Ascending aorta (tissue), 2 donors: ENCODE data around the gene YARS2. TPM values are rescaled to one million over a fixed set of nuclear protein-coding genes. Genes with fewer than 3 reads are reported as not detected.

Experiments used
- DNase-seq, 2 donors: peaks; one replicate each; pipeline ENCODE4 v3.0.0-alpha.2; 2019; ENCODE audit warnings: low spot score in 2 of 2
- H3K27ac ChIP-seq, 2 donors: fragments of 200-600 bp; sonication (generic); one replicate each; pipeline ENCODE4 v1.5.1; 2016 to 2017; ENCODE audit warnings: mild to moderate bottlenecking in 1 of 2
- H3K27me3 ChIP-seq: fragments of 200-600 bp; sonication (generic); one replicate; pipeline ENCODE4 v1.5.1; 2017
- H3K36me3 ChIP-seq, 2 donors: fragments of 200-600 bp; sonication (generic); one replicate each; pipeline ENCODE4 v1.5.1; 2016
- H3K4me1 ChIP-seq, 2 donors: fragments of 200-600 bp; sonication (generic); one replicate each; pipeline ENCODE4 v1.5.1; 2016 to 2017; ENCODE audit warnings: mild to moderate bottlenecking in 1 of 2
- H3K4me3 ChIP-seq, 2 donors: fragments of 200-600 bp; sonication (generic); one replicate each; pipeline ENCODE4 v1.5.1; 2016 to 2017; ENCODE audit warnings: mild to moderate bottlenecking in 1 of 2
- H3K9me3 ChIP-seq, 2 donors: fragments of 200-600 bp; sonication (generic); one replicate each; pipeline ENCODE4 v1.5.1; 2016
- intact Hi-C: fragments of 100-400 bp; cut with DNase I; formaldehyde crosslinking; loops from one replicate; pipeline ENCODE4 v1.15.1; 2023
- total RNA-seq: library from RNA; depleted of rRNA; stranded (reverse); fragments of >200 nt; gene quantifications from one replicate; pipeline ENCODE4 v1.1.0, GENCODE V29; 2016
- TF ChIP-seq, protein P1 (sequence below), 3 experiments: fragments of 200-600 bp in 2 of 3; fragments of 450-650 bp in 1 of 3; sonication (generic) in 2 of 3; IDR thresholded peaks; one replicate each; pipeline ENCODE4 v1.5.1; 2016 to 2019; ENCODE audit warnings: antibody characterized with exemption in 3 of 3, mild to moderate bottlenecking in 1 of 3, moderate library complexity in 1 of 3

The YARS2 gene
- total RNA-seq, 1 donor from 2014 or later: 15.8 TPM

GRCh38 chr12:32789446-32789845, 33.7 kb upstream of the YARS2 start:
- no peak overlapping the region for H3K4me3 ChIP-seq
- no peaks in the 10 kb centered on the region for H3K9me3 ChIP-seq
- no peak for DNase-seq
- no peaks in the 10 kb centered on the region for H3K4me1 ChIP-seq
- intact Hi-C loops: no loop called here
- TF ChIP-seq, protein P1, sequence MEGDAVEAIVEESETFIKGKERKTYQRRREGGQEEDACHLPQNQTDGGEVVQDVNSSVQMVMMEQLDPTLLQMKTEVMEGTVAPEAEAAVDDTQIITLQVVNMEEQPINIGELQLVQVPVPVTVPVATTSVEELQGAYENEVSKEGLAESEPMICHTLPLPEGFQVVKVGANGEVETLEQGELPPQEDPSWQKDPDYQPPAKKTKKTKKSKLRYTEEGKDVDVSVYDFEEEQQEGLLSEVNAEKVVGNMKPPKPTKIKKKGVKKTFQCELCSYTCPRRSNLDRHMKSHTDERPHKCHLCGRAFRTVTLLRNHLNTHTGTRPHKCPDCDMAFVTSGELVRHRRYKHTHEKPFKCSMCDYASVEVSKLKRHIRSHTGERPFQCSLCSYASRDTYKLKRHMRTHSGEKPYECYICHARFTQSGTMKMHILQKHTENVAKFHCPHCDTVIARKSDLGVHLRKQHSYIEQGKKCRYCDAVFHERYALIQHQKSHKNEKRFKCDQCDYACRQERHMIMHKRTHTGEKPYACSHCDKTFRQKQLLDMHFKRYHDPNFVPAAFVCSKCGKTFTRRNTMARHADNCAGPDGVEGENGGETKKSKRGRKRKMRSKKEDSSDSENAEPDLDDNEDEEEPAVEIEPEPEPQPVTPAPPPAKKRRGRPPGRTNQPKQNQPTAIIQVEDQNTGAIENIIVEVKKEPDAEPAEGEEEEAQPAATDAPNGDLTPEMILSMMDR (IDR thresholded peaks at IDR 0.05): no peak
- H3K27me3 ChIP-seq: no peaks in the 10 kb centered on the region
- H3K36me3 ChIP-seq: no peaks in the 10 kb centered on the region
- H3K27ac ChIP-seq: no peak overlapping the region

- H3K9me3 ChIP-seq: no peaks in the 10 kb centered on the region
- no peak overlapping the region for H3K27ac ChIP-seq
- no peaks in the 10 kb centered on the region for H3K27me3 ChIP-seq
- TF ChIP-seq, protein P1 (IDR thresholded peaks at IDR 0.05): no peak
- no peaks in the 10 kb centered on the region for H3K4me1 ChIP-seq
- H3K4me3 ChIP-seq: no peak overlapping the region
- DNase-seq: no peak
- intact Hi-C loops: no loop called here
- no peaks in the 10 kb centered on the region for H3K36me3 ChIP-seq
Observed at GRCh38 chr12:32788405-32788804, 32.7 kb upstream of the YARS2 start.

GRCh38 chr12:32785557-32785956, 29.9 kb upstream of the YARS2 start:
- H3K9me3 ChIP-seq: no peaks in the 10 kb centered on the region
- no peaks in the 10 kb centered on the region for H3K27me3 ChIP-seq
- H3K4me1 ChIP-seq: no peaks in the 10 kb centered on the region
- no peak for DNase-seq
- H3K4me3 ChIP-seq: no peak overlapping the region
- intact Hi-C loops: no loop called here
- no peaks in the 10 kb centered on the region for H3K36me3 ChIP-seq
- TF ChIP-seq, protein P1 (IDR thresholded peaks at IDR 0.05): no peak
- no peak overlapping the region for H3K27ac ChIP-seq

DNA sequence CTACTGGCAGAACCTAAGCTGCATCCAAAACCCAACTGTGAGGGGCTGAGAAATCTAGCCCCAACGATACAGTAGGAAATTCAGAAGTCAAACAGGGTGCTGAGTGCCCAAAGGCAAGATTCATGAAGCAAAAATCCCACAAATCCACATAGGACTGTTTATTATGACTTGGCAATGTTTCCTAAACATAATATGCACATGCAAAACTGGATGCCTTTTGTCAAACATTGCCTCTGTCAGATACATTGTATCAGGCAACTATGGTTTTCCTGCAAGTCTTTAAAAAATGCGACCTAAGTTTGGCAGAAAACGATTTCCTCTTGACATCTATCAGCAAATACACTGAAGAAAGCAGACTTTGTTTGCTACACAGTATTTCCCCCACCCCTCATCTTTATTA, 27.3 kb upstream of the YARS2 start:
- DNase-seq: no peak

DNA sequence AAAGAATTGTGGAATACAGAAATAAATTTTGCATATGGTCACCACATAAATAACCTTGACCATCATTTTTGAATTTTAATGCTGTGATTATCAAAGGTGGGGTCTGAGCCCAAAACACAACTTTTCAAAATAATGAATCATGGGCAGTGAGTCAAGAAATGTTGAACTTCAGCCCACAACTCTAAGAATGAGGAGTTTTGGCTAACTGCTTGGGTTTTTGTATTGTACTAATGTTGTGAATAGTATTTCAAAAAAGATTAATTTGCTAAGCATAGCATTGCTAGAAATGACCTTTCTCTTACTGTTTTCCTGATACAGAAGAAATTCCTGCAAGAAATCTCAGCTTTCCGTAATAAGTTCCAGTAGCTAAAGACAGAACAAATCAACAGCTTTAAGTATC, 24.4 kb upstream of the YARS2 start:
- Histone ChIP-seq H3K4me3 (no peak overlapping the region), H3K27ac (no peak overlapping the region), H3K36me3 (no peaks in the 10 kb centered on the region), H3K4me1 (no peaks in the 10 kb centered on the region), H3K27me3 (no peaks in the 10 kb centered on the region), H3K9me3 (no peaks in the 10 kb centered on the region)
- DNase-seq: no peak
- TF ChIP-seq, protein P1 (IDR thresholded peaks at IDR 0.05): no peak
- intact Hi-C loops: no loop called here

More for the DNA sequence above, 27.3 kb upstream of the YARS2 start:
- TF ChIP-seq, protein P1 (IDR thresholded peaks at IDR 0.05): no peak
- no peaks in the 10 kb centered on the region for H3K27me3 ChIP-seq
- H3K27ac ChIP-seq: no peak overlapping the region
- H3K4me3 ChIP-seq: no peak overlapping the region
- intact Hi-C loops: no loop called here
- H3K9me3 ChIP-seq: no peaks in the 10 kb centered on the region
- no peaks in the 10 kb centered on the region for H3K36me3 ChIP-seq
- H3K4me1 ChIP-seq: no peaks in the 10 kb centered on the region

- intact Hi-C loops: no loop called here
- Histone ChIP-seq H3K4me1 (no peaks in the 10 kb centered on the region), H3K36me3 (no peaks in the 10 kb centered on the region), H3K27me3 (no peaks in the 10 kb centered on the region), H3K27ac (no peak overlapping the region), H3K4me3 (no peak overlapping the region), H3K9me3 (no peaks in the 10 kb centered on the region)
- TF ChIP-seq, protein P1 (IDR thresholded peaks at IDR 0.05): no peak
- no peak for DNase-seq
Observed at GRCh38 chr12:32777691-32778175, 22.0 kb upstream of the YARS2 start.
